HEK293 (cell line): ENCODE data around the gene SLC4A1AP.

ENCODE experiments used
- CTCF ChIA-PET: fragments of 350-600 bp; formaldehyde crosslinking; extraction: SDS; loops from one replicate; lab custom pipeline; 2021; ENCODE audit warnings: antibody characterized with exemption; lab: Yijun Ruan, JAX
- POLR2A ChIA-PET: fragments of 300-600 bp; formaldehyde crosslinking; extraction: SDS; loops from one replicate; lab custom pipeline; 2020; ENCODE audit warnings: antibody characterized with exemption, inconsistent platforms; lab: Yijun Ruan, JAX
- H3K27ac ChIP-seq: fragments of 200-500 bp; sonication (Bioruptor generic); 2 replicates; pipeline ENCODE4 v1.5.1; 2014; ENCODE audit warnings: low read depth, low read length, control low read depth, inconsistent platforms; ENCODE audit errors: extremely low read depth
- H3K36me3 ChIP-seq, 2 experiments: fragments of 200-500 bp in 1 of 2; sonication (Bioruptor generic) in 1 of 2; 1 replicate in 1 of 2; 2 replicates in 1 of 2; pipeline ENCODE4 v1.5.1; 2014 to 2017; ENCODE audit warnings: inconsistent platforms in 2 of 2, low read length in 2 of 2; ENCODE audit not compliant: control insufficient read depth in 2 of 2, insufficient read depth in 1 of 2
- H3K4me1 ChIP-seq: fragments of 200-500 bp; sonication (Bioruptor generic); 2 replicates; pipeline ENCODE4 v1.5.1; 2014; ENCODE audit warnings: mild to moderate bottlenecking, low read length, inconsistent platforms; ENCODE audit not compliant: control insufficient read depth, insufficient read depth
- H3K4me3 ChIP-seq: 2 replicates; pipeline ENCODE4 v1.5.1; 2011; ENCODE audit warnings: low read depth, mild to moderate bottlenecking, control low read depth, low read length, moderate library complexity
- H3K9me3 ChIP-seq: fragments of 200-500 bp; sonication (Bioruptor generic); 2 replicates; pipeline ENCODE4 v1.5.1; 2014; ENCODE audit warnings: low read depth, low read length, inconsistent platforms; ENCODE audit not compliant: control insufficient read depth, insufficient read depth
- EGR2 ChIP-seq: fragments of 450-650 bp; formaldehyde crosslinking; IDR thresholded peaks from 2 replicates; pipeline ENCODE4 v1.5.1; 2016; ENCODE audit warnings: low read depth, missing biosample characterization, missing genetic modification characterization
- INSM2 ChIP-seq: fragments of 450-650 bp; formaldehyde crosslinking; IDR thresholded peaks from 2 replicates; pipeline ENCODE4 v1.5.1; 2016; ENCODE audit warnings: missing biosample characterization, missing genetic modification characterization
- KLF16 ChIP-seq: fragments of 450-650 bp; formaldehyde crosslinking; IDR thresholded peaks from 2 replicates; pipeline ENCODE4 v1.5.1; 2017; ENCODE audit warnings: missing biosample characterization, missing genetic modification characterization
- KLF7 ChIP-seq: fragments of 450-650 bp; formaldehyde crosslinking; IDR thresholded peaks from 2 replicates; pipeline ENCODE4 v1.5.1; 2016; ENCODE audit warnings: missing biosample characterization, missing genetic modification characterization, borderline replicate concordance
- MYNN ChIP-seq: fragments of 450-650 bp; formaldehyde crosslinking; IDR thresholded peaks from 2 replicates; pipeline ENCODE4 v1.5.1; 2016; ENCODE audit warnings: missing biosample characterization, missing genetic modification characterization, borderline replicate concordance
- SP3 ChIP-seq: fragments of 450-650 bp; formaldehyde crosslinking; IDR thresholded peaks from 2 replicates; pipeline ENCODE4 v1.5.1; 2016; ENCODE audit warnings: missing biosample characterization, missing genetic modification characterization
- ZFHX2 ChIP-seq: fragments of 450-650 bp; formaldehyde crosslinking; conservative IDR thresholded peaks from 2 replicates; pipeline ENCODE4 v1.5.1; 2016; ENCODE audit warnings: missing biosample characterization, missing genetic modification characterization
- ZIC2 ChIP-seq: fragments of 450-650 bp; formaldehyde crosslinking; IDR thresholded peaks from 2 replicates; pipeline ENCODE4 v1.5.1; 2016; ENCODE audit warnings: missing biosample characterization, missing genetic modification characterization
- ZNF19 ChIP-seq: fragments of 450-650 bp; formaldehyde crosslinking; IDR thresholded peaks from 2 replicates; pipeline ENCODE4; 2016; ENCODE audit warnings: missing biosample characterization, missing genetic modification characterization, low read depth
- ZNF2 ChIP-seq: fragments of 450-650 bp; formaldehyde crosslinking; IDR thresholded peaks from 2 replicates; pipeline ENCODE4 v1.5.1; 2016; ENCODE audit warnings: missing biosample characterization, missing genetic modification characterization
- ZNF600 ChIP-seq: fragments of 450-650 bp; formaldehyde crosslinking; IDR thresholded peaks from 2 replicates; pipeline ENCODE4 v1.5.1; 2016; ENCODE audit warnings: missing biosample characterization, missing genetic modification characterization
- ZNF654 ChIP-seq: fragments of 450-650 bp; formaldehyde crosslinking; IDR thresholded peaks from 2 replicates; pipeline ENCODE4 v1.5.1; 2016; ENCODE audit warnings: low read depth, missing biosample characterization, missing genetic modification characterization
- ZNF660 ChIP-seq: fragments of 450-650 bp; IDR thresholded peaks from 2 replicates; pipeline ENCODE4 v1.5.1; 2018; ENCODE audit warnings: missing biosample characterization, mild to moderate bottlenecking, missing genetic modification characterization
- ZNF747 ChIP-seq: fragments of 450-650 bp; formaldehyde crosslinking; IDR thresholded peaks from 2 replicates; pipeline ENCODE4 v1.5.1; 2016; ENCODE audit warnings: missing biosample characterization, missing genetic modification characterization
- TF ChIP-seq, protein P1 (sequence below): fragments of 450-650 bp; formaldehyde crosslinking; IDR thresholded peaks from 2 replicates; pipeline ENCODE4 v1.5.1; 2017; ENCODE audit warnings: missing biosample characterization, missing genetic modification characterization
- TF ChIP-seq, protein P2 (sequence below): sonication (generic); formaldehyde crosslinking; IDR thresholded peaks from 2 replicates; pipeline ENCODE4 v1.8.1; 2022; ENCODE audit warnings: mild to moderate bottlenecking, moderate library complexity, missing genetic modification reagents
- TF ChIP-seq, protein P3 (sequence below): fragments of 450-650 bp; formaldehyde crosslinking; IDR thresholded peaks from 2 replicates; pipeline ENCODE4 v1.5.1; 2016; ENCODE audit warnings: missing biosample characterization, missing genetic modification characterization

The SLC4A1AP gene

DNA sequence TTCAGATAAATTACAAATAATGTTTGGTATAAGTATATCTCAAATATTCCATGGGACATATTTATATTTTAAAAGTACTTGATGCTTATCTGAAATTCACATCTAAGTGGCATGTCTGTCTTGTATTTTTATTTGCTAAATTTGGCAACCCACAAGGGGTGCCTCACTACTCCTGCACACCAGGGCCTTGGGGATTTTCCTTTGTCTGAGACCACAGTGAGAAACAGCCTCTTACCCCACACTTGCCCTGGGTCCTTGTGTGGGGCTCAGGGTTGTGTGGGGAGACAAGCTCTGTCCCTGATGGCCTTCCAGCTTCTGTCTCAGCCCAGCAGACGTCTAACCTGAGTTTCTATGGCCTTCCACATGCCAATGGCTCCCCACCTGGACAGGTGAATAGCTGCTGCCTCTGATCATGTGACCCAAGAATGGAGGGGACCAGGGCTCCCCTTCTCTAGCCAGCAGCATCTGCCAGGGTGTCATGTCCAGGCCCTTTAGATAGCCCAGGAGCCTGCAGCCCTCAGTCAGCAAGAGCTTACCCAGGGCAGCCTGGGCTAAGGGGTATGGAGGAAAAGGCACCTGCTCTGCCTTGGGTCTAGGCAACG, 58.3 kb downstream of the SLC4A1AP start (continued):
- TF ChIP-seq, protein P1, sequence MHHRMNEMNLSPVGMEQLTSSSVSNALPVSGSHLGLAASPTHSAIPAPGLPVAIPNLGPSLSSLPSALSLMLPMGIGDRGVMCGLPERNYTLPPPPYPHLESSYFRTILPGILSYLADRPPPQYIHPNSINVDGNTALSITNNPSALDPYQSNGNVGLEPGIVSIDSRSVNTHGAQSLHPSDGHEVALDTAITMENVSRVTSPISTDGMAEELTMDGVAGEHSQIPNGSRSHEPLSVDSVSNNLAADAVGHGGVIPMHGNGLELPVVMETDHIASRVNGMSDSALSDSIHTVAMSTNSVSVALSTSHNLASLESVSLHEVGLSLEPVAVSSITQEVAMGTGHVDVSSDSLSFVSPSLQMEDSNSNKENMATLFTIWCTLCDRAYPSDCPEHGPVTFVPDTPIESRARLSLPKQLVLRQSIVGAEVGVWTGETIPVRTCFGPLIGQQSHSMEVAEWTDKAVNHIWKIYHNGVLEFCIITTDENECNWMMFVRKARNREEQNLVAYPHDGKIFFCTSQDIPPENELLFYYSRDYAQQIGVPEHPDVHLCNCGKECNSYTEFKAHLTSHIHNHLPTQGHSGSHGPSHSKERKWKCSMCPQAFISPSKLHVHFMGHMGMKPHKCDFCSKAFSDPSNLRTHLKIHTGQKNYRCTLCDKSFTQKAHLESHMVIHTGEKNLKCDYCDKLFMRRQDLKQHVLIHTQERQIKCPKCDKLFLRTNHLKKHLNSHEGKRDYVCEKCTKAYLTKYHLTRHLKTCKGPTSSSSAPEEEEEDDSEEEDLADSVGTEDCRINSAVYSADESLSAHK (tag by site-specific recombination): no peak
- TF ChIP-seq KLF7 (no peak), ZNF19 (tag by site-specific recombination) (no peak), ZNF660 (tag by site-specific recombination) (no peak), KLF16 (tag by site-specific recombination) (no peak), MYNN (tag by site-specific recombination) (no peak), INSM2 (no peak), SP3 (tag by site-specific recombination) (no peak)

DNA sequence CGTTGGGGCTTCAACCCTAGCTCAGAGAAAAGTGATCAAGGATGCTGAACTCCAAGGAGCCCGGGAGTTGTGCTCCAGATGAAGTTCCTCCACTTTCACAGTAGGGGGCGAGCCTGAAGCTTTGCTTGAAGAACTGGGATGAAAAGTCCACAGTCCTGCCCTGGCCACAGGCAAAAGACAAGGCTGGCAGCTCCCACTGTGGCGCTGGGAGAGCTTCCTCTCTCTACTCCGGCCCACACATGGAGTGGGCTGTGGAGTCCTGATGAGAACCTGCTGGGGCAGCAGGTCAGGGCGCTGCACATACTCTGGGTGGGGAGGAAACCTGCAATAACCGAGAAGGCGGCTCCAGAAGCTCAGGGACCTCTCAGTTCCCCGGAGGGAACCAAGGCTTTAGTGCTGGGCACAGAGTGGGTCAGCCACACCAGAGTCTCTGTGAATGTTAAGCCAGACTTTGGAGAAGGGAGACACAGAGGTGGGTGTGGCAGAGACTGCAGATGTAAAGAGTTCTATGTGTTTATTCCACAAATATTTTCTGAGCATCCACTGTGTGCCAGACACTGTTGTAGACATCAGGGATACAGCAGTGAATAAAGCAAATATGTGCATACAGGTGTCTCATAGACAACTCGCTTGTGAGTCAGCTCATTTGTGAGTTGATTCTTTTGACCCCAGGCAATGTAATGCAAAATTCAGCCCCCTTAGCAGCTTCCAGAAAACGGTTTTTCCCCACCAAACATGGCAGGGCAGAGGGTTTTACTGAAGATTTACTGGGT, 59.9 kb downstream of the SLC4A1AP start:
- Histone ChIP-seq H3K36me3 (no peaks in the 10 kb centered on the region), H3K4me1 (no peaks in the 10 kb centered on the region), H3K4me3 (no peak overlapping the region), H3K27ac (no peak overlapping the region), H3K9me3 (no peaks in the 10 kb centered on the region)
- POLR2A ChIA-PET: interaction anchor here (1.2 kb wide), 1 partner anchor 17 kb away, joined by 5 read pairs; no protein-coding TSS in a partner anchor
- CTCF ChIA-PET: interaction anchor here (0.6 to 3.5 kb wide), 29 partner anchors 10 to 730 kb away, joined by 3 to 45 read pairs (median 3); no protein-coding TSS in a partner anchor
- TF ChIP-seq ZNF654 (tag by site-specific recombination) (peak; percentile 38), ZIC2 (peak; percentile 48; the same call in 1 of the 2 replicates), ZNF2 (tag by site-specific recombination) (0 out of 2 replicates have a peak, but pooled peaks have one; percentile 30), ZNF600 (no peak), ZNF747 (tag by site-specific recombination) (no peak), ZFHX2 (tag by site-specific recombination) (peak; percentile 57), EGR2 (peak; percentile 35; the same call in 1 of the 2 replicates)
- TF ChIP-seq, protein P2, sequence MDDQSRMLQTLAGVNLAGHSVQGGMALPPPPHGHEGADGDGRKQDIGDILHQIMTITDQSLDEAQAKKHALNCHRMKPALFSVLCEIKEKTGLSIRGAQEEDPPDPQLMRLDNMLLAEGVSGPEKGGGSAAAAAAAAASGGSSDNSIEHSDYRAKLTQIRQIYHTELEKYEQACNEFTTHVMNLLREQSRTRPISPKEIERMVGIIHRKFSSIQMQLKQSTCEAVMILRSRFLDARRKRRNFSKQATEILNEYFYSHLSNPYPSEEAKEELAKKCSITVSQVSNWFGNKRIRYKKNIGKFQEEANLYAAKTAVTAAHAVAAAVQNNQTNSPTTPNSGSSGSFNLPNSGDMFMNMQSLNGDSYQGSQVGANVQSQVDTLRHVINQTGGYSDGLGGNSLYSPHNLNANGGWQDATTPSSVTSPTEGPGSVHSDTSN (CRISPR knock-in tag): 0 out of 2 replicates have a peak, but pooled peaks have one; percentile 41
- TF ChIP-seq, protein P3, sequence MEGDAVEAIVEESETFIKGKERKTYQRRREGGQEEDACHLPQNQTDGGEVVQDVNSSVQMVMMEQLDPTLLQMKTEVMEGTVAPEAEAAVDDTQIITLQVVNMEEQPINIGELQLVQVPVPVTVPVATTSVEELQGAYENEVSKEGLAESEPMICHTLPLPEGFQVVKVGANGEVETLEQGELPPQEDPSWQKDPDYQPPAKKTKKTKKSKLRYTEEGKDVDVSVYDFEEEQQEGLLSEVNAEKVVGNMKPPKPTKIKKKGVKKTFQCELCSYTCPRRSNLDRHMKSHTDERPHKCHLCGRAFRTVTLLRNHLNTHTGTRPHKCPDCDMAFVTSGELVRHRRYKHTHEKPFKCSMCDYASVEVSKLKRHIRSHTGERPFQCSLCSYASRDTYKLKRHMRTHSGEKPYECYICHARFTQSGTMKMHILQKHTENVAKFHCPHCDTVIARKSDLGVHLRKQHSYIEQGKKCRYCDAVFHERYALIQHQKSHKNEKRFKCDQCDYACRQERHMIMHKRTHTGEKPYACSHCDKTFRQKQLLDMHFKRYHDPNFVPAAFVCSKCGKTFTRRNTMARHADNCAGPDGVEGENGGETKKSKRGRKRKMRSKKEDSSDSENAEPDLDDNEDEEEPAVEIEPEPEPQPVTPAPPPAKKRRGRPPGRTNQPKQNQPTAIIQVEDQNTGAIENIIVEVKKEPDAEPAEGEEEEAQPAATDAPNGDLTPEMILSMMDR (tag by site-specific recombination): 0 out of 2 replicates have a peak, but pooled peaks have one; percentile 25
